ENCODE data around the gene CT45A5. TPM values are rescaled to one million over a fixed set of nuclear protein-coding genes. Genes with fewer than 3 reads are reported as not detected.

Gene CT45A5
- total RNA-seq (2022; extraction: Qiagen RNA extraction; ENCODE audit: low read depth), result not detected in 5 replicates

DNA sequence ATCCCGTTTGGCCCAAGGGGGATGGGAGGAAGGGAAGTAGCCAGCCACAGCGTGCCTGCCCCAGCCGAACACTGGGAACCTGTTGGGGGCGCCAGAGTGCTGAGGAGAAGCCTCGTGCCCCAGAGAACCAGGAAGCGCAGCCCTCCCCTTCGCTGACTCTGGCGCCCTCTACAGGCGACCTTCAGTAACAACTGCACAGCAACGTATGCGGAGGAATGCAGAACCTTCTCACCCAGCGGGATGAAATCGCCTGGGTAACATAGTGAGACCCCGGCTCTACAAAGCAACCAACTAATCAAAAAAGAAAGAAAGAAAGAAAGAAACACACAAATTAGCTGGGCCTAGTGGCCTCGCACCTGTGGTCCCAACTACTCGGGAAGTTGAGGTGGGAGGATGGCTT is at the start of gene CT45A5:
CT45A5 (minus strand) TSS at position 101 of the 400 bp plus-strand sequence. CDS start 3,774 bp downstream, outside the sequence.

GRCh38 chrX:135819912-135820311 is 34.6 kb upstream of the CT45A5 start, which contains the start of gene CT45A2:
CT45A2 (minus strand) TSS chrX:135820012; CDS start chrX:135816265, 3,747 bp downstream.

DNA sequence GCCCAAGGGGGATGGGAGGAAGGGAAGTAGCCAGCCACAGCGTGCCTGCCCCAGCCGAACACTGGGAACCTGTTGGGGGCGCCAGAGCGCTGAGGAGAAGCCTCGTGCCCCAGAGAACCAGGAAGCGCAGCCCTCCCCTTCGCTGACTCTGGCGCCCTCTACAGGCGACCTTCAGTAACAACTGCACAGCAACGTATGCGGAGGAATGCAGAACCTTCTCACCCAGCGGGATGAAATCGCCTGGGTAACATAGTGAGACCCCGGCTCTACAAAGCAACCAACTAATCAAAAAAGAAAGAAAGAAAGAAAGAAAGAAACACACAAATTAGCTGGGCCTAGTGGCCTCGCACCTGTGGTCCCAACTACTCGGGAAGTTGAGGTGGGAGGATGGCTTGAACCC is 17.4 kb upstream of the CT45A5 start, which contains the start of gene CT45A6:
CT45A6 (minus strand) TSS at position 101 of the 400 bp plus-strand sequence. CDS start 3,794 bp downstream, outside the sequence.

GRCh38 chrX:135768091-135768490 is 17.2 kb downstream of the CT45A5 start, which contains the start of gene CT45A3:
CT45A3 (minus strand) TSS chrX:135768191; CDS start chrX:135764444, 3,747 bp downstream.

Other genes with a start within 250 kb of the CT45A5 start
- not detected in 5 replicates for gene CT45A1, start 71.9 kb downstream of the CT45A5 start, total RNA-seq (2022; extraction: Qiagen RNA extraction; ENCODE audit: low read depth)
- gene CT45A3, start 17.3 kb downstream of the CT45A5 start, total RNA-seq (2022; extraction: Qiagen RNA extraction; ENCODE audit: low read depth), result not detected in 5 replicates
- gene CT45A6, start 17.3 kb upstream of the CT45A5 start, total RNA-seq (2022; extraction: Qiagen RNA extraction; ENCODE audit: low read depth), result not detected in 5 replicates
- gene CT45A2, start 34.5 kb upstream of the CT45A5 start, total RNA-seq (2022; extraction: Qiagen RNA extraction; ENCODE audit: low read depth), result not detected in 5 replicates
- gene CT45A7, start 51.8 kb upstream of the CT45A5 start, total RNA-seq (2022; extraction: Qiagen RNA extraction; ENCODE audit: low read depth), result not detected in 5 replicates
- not detected in 5 replicates for gene CT45A8, start 69.0 kb upstream of the CT45A5 start, total RNA-seq (2022; extraction: Qiagen RNA extraction; ENCODE audit: low read depth)
- not detected in 5 replicates for gene CT45A9, start 86.3 kb upstream of the CT45A5 start, total RNA-seq (2022; extraction: Qiagen RNA extraction; ENCODE audit: low read depth)
- gene CT45A10, start 107.9 kb upstream of the CT45A5 start, total RNA-seq (2022; extraction: Qiagen RNA extraction; ENCODE audit: low read depth), result 0.33 TPM in 1 of 5 replicates, not detected in the others
- 0.05 TPM in 1 of 5 replicates, not detected in the others for gene SAGE1, start 108.2 kb upstream of the CT45A5 start, total RNA-seq (2022; extraction: Qiagen RNA extraction; ENCODE audit: low read depth)
- gene MMGT1, start 188.5 kb upstream of the CT45A5 start, total RNA-seq (2022; extraction: Qiagen RNA extraction; ENCODE audit: low read depth), result 8.7 to 19.3 TPM (median 17.5 TPM) in 5 replicates
- 6.1 to 10.7 TPM (median 8.2 TPM) in 5 replicates for gene SLC9A6, start 199.9 kb upstream of the CT45A5 start, total RNA-seq (2022; extraction: Qiagen RNA extraction; ENCODE audit: low read depth)